Lower leg skin (tissue), 3 donors: ENCODE measurements around the gene BSDC1.

Experiments
- POLR2A ChIP-seq, 2 donors: fragments of 450-650 bp; IDR thresholded peaks; one replicate each; pipeline ENCODE4 v1.6.1; 2016 to 2017; ENCODE audit warnings: antibody characterized with exemption in 2 of 2, mild to moderate bottlenecking in 1 of 2, moderate library complexity in 1 of 2
- TF ChIP-seq, protein P1 (sequence below), 3 donors: fragments of 450-650 bp; IDR thresholded peaks; one replicate each; pipeline ENCODE4 v1.5.1; 2016; ENCODE audit warnings: antibody characterized with exemption in 3 of 3, mild to moderate bottlenecking in 3 of 3, moderate library complexity in 2 of 3

DNA sequence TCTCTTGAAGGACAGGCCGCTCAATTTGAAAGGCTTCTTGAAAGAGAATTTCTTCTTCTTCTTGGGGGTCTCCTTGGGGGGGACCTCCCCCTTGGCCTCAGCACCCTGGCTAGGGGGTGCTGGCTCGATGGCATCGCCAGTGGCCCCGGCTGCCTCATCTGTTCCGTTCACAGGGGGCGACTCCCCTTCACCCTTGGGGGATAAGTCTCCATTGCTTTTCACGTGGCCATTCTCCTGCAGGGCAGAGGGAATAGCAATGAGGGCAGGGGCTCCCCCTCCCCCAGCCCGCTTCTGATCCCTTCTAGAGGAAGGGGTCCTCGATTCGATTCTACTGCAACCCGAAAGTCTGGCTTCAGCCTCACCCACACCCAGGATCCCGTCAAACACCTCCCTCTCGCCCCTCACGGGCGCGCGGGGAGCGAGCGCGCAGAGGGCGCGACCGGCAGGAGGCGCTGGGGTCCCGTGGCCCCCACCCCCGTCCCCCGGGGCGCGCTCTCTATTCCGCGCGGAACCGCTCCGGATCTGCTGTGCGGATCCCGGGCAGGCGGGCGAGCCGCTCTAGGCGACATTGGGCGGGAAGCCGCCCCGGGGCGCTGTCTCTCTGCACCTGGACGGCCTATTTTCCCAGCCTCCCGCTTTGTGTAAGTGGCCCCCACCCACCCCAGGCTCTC is 59.2 kb downstream of the BSDC1 start:
- TF ChIP-seq, protein P1, sequence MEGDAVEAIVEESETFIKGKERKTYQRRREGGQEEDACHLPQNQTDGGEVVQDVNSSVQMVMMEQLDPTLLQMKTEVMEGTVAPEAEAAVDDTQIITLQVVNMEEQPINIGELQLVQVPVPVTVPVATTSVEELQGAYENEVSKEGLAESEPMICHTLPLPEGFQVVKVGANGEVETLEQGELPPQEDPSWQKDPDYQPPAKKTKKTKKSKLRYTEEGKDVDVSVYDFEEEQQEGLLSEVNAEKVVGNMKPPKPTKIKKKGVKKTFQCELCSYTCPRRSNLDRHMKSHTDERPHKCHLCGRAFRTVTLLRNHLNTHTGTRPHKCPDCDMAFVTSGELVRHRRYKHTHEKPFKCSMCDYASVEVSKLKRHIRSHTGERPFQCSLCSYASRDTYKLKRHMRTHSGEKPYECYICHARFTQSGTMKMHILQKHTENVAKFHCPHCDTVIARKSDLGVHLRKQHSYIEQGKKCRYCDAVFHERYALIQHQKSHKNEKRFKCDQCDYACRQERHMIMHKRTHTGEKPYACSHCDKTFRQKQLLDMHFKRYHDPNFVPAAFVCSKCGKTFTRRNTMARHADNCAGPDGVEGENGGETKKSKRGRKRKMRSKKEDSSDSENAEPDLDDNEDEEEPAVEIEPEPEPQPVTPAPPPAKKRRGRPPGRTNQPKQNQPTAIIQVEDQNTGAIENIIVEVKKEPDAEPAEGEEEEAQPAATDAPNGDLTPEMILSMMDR (IDR thresholded peaks at IDR 0.05): no peak
- no peak for TF ChIP-seq POLR2A (IDR thresholded peaks at IDR 0.05)
